ENCODE data around the gene A3GALT2. TPM values are rescaled to one million over a fixed set of nuclear protein-coding genes. Genes with fewer than 3 reads are reported as not detected.

The A3GALT2 gene
- total RNA-seq, 1 experiment from 2014 or later: not detected

GRCh38 chr1:33305816-33306652 is 14.9 kb downstream of the A3GALT2 start (continued):
- no peak for TF ChIP-seq PREB (CRISPR knock-in tag; IDR thresholded peaks at IDR 0.05; ENCODE audit: borderline replicate concordance)
- TF ChIP-seq JUN (CRISPR knock-in tag; IDR thresholded peaks at IDR 0.05): no peak
- no peak for TF ChIP-seq ZNF423 (CRISPR knock-in tag; IDR thresholded peaks at IDR 0.05)
- TF ChIP-seq ETV6 (CRISPR knock-in tag; IDR thresholded peaks at IDR 0.05): no peak
- TF ChIP-seq ZBTB21 (CRISPR knock-in tag; IDR thresholded peaks at IDR 0.05; ENCODE audit: borderline replicate concordance): no peak
- TF ChIP-seq ZNF263 (CRISPR knock-in tag; IDR thresholded peaks at IDR 0.05; ENCODE audit: low read depth): no peak

- ATAC-seq: no peak
- H3K9me3 Mint-ChIP-seq: peaks cover 10% of the 10 kb centered on the region; the same call in 1 of the 2 replicates
- H3K27me3 Mint-ChIP-seq (ENCODE audit: low read depth): peaks cover 44% of the 10 kb centered on the region
- H3K36me3 Mint-ChIP-seq: peaks cover 6% of the 10 kb centered on the region
- H3K27ac Mint-ChIP-seq: no peak overlapping the region
- peaks cover 12% of the 10 kb centered on the region for H3K4me1 Mint-ChIP-seq
- TF ChIP-seq ZNF512 (CRISPR knock-in tag; IDR thresholded peaks at IDR 0.05; ENCODE audit: borderline replicate concordance) (no peak), ZNF671 (CRISPR knock-in tag; IDR thresholded peaks at IDR 0.05) (no peak), SMAD4 (CRISPR knock-in tag; IDR thresholded peaks at IDR 0.05) (no peak), NFE2L1 (CRISPR knock-in tag; IDR thresholded peaks at IDR 0.05) (no peak), E2F1 (CRISPR knock-in tag; IDR thresholded peaks at IDR 0.05) (no peak), ZBTB43 (CRISPR knock-in tag; IDR thresholded peaks at IDR 0.05) (no peak), JUN (CRISPR knock-in tag; IDR thresholded peaks at IDR 0.05) (no peak), CBFB (CRISPR knock-in tag; IDR thresholded peaks at IDR 0.05; ENCODE audit: low read depth) (no peak), USF1 (CRISPR knock-in tag; IDR thresholded peaks at IDR 0.05) (no peak), NFATC4 (CRISPR knock-in tag; IDR thresholded peaks at IDR 0.05) (no peak), ZNF121 (CRISPR knock-in tag; IDR thresholded peaks at IDR 0.05) (no peak), ZSCAN18 (CRISPR knock-in tag; IDR thresholded peaks at IDR 0.05) (no peak), ERG (CRISPR knock-in tag; IDR thresholded peaks at IDR 0.05) (no peak)
- DNase-seq (ENCODE audit: low spot score): no peak
- CTCF ChIA-PET: interaction anchor here (1.5 to 4.4 kb wide), 2 partner anchors 10 to 167 kb away, joined by 3 to 28 read pairs; no protein-coding TSS in a partner anchor
- H3K4me3 Mint-ChIP-seq: no peak overlapping the region
- POLR2A ChIA-PET: interaction anchor here (1.1 kb wide), 1 partner anchor 16 kb away, joined by 4 read pairs; no protein-coding TSS in a partner anchor
Observed at GRCh38 chr1:33305016-33305415, 15.9 kb downstream of the A3GALT2 start.

All from WTC11 (cell line).